ENCODE data around the gene TUBB2A.
"Not testable (repeated sequence)": the region's sequence is repeated elsewhere in the genome, so short reads cannot be mapped to it uniquely, and the experiment has no call there.

Gene TUBB2A

DNA sequence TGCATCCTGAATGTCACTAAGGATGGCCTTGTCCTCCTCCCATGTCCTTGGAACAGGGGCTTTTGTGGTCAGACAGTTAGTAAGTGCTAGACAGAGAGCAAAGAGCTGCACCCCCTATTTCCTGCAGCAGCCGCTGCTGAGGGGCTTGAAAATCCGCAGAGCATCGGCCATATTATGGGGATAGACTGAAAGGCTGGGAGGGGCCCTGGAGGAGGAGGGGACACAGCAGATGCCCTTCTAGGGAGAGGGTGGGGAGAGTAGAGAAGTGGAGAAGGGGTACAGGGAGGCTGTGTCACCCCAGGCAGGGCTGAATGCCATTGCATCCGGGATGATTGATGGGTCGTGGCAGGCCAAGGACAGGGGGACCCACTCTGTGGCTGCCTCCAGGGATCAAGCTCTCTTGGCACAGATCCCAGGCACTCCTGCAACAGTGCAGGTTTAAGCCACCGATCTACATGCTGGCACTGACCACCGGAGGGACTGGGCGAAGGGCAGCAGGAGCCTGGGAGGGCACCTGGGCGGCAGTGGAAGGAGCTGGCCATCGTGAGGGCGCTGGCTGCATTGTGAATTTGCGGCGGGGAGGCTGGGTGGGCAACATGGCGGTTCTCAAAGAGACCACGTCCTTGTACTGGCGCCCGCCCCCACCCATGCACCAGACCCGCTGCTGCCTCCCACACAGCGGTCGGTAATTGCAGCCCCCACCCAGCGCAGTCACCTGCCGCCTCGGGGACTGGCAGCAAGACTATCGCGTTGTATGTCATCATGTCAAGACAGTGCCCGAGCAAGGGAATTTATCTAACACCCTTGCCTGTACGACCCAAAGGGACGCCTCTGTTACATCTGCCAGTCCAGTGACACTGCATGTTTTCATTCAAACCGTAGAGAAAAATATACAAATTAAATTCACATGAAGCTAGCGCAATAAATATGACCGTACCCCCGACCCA is 887 bp downstream of the TUBB2A start:
- in situ Hi-C loops (cut with HindIII; ENCODE audit: low sequenced_read_pairs), result not testable (repeated sequence)

DNA sequence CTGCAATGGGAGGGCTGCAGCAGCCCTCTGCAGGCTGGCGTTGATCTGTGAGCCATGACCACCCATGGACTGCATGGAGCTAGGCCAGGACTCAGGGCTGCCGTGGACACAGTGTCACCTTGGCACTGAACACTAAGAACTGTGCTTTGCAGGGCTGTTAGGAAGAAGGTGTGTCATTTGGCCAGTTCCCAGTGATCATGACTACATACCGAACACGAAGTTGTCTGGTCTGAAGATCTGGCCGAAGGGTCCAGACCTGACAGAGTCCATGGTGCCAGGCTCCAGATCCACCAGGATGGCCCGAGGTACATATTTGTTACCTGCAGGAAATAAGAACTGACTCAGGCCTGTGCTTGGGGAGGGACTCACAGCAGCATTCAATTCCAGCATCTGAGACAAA is 1.9 kb downstream of the TUBB2A start:
- in situ Hi-C loops (cut with HindIII; ENCODE audit: low sequenced_read_pairs), result not testable (repeated sequence)

DNA sequence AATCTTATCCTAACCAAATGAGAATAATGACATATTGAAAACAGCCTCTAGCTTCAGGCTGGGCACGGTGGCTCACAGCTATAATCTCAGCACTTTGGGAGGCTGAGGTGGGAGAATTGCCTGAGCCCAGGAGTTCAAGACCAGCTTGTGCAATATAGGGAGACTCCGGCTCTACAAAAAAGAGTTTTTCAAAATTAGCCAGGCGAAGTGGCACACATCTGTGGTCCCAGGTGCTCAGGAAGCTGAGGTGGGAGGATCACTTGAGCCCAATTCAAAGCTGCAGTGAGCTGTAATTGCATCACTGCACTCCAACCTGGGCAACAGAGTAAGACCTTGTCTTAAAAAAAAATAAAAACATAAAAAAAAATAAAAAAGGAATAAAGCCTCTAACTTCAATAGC is 4.7 kb downstream of the TUBB2A start:
- in situ Hi-C loops (cut with HindIII; ENCODE audit: low sequenced_read_pairs), result no loop called here

DNA sequence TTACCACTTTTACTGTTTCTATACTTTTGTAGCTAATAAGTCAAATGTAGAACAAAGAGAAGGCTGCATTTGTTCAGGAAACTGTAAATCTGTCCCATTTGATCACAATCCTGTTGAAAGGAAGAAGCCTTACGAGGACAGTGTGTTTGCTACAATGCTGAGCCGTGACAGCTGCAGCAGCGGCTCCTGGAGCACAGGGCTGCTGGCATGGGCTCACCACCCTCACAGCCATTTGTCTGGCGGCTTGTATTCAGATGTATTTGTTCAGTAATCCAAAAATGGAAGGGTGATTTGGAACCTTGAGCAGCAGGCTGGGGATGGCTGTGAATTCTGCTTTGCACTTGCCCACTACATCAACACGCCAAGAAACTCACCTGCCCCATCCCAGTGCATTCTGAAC is 5.7 kb downstream of the TUBB2A start:
- in situ Hi-C loops (cut with HindIII; ENCODE audit: low sequenced_read_pairs), result no loop called here

DNA sequence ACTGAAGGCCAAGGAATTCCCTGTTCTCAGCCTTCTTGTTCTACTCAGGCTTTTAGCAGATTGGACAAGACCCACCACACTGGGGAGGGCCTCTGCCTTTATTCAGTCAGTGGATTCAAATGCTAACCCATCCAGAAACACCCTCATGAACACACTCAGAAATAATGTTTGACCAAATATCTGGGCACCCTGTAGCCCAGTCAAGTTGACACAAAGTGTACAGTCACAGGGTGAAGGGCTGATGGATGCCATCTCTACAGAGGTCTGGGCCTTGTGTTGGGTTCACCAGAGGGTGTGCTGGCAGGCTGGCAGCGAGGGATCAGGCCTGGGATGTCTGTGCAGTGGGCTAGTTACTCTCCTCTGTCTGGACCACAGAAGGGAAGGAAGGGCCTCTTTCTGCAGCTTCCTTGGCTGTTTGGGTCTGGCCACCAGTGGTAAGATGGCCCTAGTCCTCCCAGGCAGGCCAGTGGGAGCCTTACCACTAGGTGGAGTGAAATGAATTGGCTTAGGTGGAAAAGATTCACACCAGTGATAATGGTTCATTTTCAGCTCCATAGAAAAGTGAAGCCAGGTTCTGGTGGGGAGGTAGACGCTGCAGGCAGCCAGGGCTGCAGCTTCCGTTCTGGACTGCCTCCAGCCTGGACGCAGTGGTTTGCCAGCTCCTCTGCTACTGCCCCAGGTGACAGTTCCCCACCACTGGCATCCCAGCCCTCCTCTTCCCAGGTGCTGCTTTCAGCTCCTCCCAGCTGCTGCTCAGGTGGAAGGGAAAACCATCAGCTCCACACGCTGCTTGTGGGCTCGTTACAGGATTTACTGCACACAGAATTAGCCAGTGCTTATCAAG is 9.2 kb downstream of the TUBB2A start:
- in situ Hi-C loops (cut with HindIII; ENCODE audit: low sequenced_read_pairs), result no loop called here

DNA sequence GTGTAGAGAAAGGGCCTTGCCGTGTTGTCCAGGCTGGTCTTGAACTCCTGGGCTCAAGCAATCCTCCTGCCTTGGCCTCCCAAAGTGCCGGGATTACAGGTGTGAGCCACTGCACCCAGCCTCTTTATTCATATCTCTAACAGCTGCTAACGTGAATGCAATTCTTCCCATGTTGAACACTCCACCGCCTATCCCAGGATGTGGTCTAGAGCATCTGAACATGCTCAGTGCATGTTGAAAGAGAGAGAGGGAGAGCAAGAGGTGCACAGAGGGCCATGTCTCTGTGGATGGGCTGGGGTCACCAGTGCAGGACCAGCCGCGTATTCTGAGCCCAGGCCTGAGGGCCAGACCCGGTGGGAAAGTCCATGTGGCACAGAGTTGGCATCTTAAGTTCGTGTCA is 12.8 kb downstream of the TUBB2A start:
- in situ Hi-C loops (cut with HindIII; ENCODE audit: low sequenced_read_pairs), result no loop called here

DNA sequence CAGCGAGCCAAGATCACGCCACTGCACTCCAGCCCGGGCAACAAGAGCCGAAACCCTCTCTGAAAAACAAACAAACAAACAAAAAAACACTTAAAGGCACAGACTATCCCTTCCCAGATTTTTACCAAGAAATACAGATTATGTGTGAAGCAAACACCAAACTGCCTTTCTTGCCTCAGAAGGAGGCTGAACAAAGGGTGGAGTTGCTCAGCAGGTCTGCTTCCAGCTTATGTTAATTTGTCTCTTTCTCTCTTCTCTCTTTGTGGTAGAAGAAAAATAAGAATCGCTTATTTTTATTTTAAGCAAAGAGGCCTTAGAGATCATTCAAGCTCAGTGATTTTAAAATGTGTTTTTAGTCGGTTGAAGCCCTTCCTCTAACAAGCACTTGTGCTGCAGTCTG is 14.2 kb downstream of the TUBB2A start:
- in situ Hi-C loops (cut with HindIII; ENCODE audit: low sequenced_read_pairs), result no loop called here

DNA sequence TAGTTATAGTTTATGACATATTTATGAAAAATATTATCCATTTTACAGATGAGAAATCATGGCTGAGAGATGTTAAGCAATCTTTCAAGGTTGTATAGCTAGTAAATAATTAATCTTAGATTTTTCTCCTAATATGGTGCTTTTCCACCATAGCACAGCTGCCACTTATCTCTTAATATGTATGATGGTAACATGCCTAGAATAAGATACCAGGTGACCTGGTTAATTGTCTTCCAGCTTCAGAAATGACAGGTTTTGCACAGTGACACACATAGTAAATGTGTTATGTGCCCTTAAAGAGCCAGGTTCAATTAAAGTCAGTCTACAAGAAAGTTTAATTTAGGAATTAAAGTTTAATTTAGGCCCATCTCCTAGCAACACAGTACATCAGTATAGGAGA is 14.8 kb downstream of the TUBB2A start:
- in situ Hi-C loops (cut with HindIII; ENCODE audit: low sequenced_read_pairs), result no loop called here

DNA sequence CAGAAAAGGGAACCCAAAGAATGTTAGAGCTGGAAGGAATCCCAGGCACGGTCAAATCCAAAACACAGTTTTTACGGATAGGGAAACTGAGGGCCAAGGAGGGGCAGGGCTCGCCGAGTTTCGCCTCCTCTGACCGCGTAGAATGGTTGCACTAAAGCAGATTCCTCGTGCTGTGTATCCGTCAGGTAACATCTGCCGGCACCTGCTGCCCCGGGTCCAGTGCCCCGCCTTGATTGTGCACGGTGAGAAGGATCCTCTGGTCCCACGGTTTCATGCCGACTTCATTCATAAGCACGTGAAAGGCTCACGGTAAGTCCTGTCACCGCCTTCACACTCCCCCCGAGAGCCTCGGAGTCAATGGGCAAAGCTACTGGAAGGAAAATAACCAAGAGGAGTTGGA is 17.1 kb downstream of the TUBB2A start:
- in situ Hi-C loops (cut with HindIII; ENCODE audit: low sequenced_read_pairs), result no loop called here

DNA sequence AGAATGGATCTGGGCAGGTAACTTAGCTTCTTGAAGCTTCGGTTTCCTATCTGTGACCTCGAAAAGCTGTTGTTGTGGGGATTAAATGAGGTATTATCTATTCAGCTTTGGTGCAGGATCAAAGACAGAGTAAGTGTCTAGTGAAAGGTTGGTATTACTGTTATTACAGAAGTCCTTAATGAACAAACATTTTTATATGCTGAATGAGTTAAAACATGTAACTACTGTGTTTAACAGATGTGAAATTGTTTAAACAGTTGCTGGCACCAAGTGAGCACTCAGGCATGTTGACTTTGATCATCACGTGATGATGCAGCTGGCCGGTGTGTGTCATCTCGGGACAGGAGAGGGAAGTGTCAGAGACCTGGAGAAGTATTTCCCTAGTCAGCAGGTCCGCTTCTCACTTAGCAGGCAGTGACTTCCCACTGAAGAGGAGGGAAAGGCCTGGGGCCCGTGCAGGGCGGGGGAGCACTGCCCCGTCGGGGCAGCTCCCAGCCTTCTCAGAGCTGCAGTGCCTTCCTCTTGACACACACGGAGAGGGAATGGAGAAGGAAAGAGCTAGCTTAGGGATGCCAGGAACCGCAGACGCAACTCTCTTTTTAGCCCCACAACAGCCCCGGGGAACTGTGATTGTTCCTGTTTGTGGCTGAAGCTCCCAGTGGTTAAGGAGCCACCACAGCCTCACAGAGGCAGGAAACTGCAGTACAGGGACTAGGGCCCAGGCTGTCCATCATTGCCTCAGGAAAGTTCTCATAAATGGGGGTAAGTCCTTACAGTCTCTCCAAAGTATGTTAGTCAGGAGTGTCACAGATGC is 18.0 kb downstream of the TUBB2A start:
- in situ Hi-C loops (cut with HindIII; ENCODE audit: low sequenced_read_pairs), result no loop called here

DNA sequence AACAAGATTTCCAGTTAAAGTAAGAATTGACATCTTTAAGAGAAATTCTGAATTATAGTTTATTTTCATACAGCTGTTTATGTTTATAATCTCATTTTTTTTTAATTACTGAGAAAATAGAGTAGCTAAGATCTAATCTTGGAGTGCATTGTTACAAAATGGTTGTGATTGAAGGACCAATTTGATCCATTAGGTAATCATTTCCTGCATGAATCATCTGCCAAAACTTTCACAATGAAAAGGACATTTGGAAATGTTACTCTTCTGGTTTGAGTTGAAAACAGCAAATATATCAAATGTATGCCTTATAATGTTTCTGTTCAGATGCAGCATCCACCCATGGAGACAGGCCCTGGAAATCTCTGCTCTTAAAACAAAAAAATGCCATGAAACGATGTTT is 19.0 kb downstream of the TUBB2A start:
- in situ Hi-C loops (cut with HindIII; ENCODE audit: low sequenced_read_pairs), result no loop called here

DNA sequence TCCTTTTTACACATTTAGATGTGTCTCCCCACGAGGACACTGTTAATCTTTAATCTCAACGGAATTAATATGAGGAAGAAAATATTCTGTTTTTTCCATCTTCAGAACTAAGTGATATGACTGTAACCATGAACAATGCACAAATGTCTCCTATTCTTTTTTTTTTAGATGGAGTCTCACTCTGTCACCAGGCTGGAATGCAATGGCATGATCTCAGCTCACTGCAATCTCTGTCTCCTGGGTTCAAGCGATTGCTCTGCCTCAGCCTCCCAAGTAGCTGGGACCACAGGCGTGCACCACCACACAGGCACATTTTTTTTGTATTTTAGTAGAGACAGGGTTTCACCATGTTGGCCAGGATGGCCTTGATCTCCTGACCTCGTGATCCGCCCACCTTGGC is 19.5 kb downstream of the TUBB2A start:
- in situ Hi-C loops (cut with HindIII; ENCODE audit: low sequenced_read_pairs), result not testable (repeated sequence)

DNA sequence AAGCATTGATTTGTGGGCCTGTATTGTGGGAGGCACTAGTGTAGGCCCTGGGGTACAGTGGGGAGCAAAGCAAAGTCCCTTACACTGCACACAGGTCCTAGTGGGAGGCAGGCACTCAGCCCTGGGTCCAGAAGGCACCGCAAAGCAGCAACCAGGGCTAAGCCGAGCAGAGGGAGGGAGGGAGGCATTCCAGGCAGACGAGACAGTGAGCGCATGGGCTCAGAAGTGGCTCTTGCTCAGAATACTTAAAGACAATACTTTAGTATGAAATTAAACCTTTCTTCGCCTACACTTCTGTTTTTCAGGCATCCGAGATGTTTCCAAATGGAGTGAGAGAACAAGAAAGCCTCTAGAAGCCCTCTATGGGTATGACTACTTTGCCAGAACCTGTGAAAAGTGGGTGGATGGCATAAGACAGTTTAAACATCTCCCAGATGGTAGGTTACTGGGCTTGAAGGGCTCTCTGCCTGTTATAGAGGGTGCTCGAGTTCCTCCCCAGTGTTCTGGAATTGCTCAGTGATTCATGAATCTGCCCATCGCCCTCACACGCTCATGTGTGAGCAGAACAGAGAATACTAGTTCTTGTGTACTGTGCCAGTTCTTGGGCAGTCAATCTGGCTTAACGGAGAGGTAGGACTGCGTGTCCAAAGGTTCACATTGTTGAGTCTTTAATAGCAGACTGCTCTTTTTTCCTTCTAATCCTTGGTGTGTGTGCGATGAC is 20.1 kb downstream of the TUBB2A start:
- in situ Hi-C loops (cut with HindIII; ENCODE audit: low sequenced_read_pairs), result no loop called here

DNA sequence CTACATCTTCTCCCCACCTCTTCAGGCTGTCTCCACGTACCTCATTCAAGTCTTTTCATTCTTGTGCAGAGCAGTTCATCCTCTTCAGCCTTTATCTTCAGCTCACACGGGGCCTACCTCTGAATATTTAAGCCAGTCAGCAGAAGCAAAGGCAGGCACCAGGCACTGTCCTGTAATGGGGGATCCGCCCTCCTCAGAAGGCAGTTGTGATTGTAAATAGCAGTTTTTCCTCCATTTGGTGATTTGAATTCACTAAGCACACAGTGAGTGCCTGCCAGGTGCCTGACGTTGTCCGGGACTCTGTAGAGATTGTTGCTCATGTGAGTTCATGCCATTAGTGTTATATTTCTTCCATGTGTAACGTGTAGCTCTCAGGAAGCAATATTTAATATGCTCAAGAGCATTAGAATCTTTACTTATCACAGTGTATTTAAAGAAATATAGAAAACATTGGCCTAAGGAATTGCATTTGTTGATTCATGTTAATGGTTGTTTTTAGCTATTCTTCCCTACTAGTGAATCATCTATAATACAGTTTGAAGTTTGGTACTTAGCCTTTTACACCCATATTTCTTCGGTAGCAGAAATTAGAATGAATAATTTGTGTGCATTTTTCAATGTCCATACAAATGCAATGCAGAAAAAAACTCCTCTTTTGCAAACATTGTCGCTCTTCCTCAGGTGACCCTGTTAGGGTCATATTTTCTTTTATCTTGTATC is 20.9 kb downstream of the TUBB2A start:
- in situ Hi-C loops (cut with HindIII; ENCODE audit: low sequenced_read_pairs), result no loop called here

DNA sequence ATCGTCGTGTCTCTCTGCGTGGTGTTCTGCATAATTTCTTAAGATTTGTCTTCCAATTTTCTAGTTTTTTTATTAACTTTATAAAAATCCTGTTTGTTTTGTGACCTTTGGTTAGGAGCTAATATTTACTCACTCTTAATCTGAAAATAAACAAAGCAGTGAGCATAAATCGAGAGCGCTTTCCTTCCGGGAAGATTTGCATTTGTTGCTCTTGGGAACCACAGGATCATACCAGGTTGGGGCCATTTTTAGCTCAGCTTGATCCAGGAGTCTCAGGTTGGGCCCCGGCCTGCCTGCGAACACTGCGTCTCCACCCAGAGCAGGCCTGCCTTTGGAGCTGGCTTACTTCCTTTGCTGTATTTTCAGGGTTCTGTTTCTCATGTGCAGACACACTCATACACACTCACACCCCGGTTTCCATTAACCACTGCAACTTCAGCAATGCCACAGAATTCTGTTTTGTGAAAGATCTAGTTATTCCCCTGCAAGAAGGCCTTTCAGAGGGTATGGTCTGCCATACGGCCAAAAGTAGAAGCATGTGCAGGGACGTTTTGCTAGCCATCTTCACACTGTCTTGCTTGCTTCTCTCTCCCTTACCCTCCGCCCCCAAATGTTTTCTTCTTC is 21.6 kb downstream of the TUBB2A start:
- in situ Hi-C loops (cut with HindIII; ENCODE audit: low sequenced_read_pairs), result no loop called here

DNA sequence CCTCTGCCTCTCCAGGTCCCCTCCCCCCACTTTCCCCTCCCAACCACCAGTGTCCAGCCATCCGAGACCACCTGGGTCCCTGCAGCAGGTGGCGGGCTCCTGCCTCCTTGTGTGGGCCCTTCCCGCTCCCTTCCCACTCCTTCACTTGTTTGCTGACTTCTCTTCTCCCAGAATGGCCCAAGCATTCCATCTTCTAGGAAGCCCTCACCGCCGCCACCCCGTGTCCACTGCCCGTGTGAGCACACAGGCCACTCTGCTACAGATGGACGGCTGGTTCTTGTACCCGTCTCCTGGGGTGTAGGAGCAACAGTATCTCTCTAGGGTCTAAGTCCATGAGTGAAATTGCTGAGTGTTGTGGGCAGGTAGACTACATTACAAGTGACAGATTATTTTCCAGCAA is 23.8 kb downstream of the TUBB2A start:
- in situ Hi-C loops (cut with HindIII; ENCODE audit: low sequenced_read_pairs), result no loop called here

DNA sequence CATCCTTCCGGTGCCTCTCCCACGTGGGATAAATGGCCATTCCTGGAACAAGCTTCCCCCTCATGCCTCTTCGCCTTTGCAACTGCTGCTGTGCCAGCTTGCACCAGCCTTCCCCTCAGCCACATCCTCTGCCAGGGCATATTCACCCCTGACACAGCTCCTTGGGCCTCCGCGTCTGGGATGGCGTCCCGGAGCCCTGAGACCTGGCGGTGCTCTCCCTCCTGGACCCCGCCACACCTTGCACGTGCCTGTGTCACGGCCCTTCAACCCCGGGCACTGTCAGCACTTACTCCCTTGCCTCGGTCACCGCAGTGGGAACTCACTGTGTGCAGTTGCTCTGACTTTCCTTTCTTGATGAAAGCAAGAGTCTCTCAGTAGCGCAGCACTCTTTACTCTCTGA is 25.6 kb downstream of the TUBB2A start:
- in situ Hi-C loops (cut with HindIII; ENCODE audit: low sequenced_read_pairs), result no loop called here

DNA sequence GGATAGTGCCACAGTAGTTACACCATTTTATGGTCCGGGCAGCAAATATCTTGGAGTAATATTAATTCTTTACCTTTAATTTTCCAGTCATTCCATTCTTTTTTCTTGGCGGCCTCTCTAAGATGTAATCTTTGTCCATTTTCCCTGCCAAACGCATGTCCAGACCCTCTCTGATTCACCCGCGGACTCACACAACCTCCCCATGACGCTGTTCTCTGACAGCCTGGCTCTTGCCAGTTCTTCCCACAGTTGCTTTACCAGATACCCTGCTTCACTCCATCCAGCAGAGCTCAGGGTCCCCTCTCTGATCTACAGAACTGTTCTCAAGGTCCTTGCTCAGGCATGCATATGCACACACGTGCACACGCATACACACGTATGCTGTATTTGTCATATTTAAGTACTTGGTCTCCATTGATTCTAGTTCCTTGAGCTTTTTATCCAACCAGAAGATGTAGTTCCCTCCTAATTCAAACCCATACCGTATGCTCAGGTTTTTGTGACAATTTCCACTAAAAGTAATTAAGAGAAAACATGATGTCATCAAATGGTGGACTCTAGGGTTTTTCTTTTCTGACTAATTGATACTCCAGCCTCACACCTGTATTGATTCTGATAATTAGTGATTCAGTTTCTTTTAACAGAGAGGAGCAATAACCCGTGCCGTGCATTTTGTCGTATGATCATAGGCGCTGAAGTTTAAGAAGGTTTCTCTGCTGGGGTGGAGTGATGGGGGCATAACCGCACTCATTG is 28.8 kb downstream of the TUBB2A start:
- in situ Hi-C loops (cut with HindIII; ENCODE audit: low sequenced_read_pairs), result no loop called here

DNA sequence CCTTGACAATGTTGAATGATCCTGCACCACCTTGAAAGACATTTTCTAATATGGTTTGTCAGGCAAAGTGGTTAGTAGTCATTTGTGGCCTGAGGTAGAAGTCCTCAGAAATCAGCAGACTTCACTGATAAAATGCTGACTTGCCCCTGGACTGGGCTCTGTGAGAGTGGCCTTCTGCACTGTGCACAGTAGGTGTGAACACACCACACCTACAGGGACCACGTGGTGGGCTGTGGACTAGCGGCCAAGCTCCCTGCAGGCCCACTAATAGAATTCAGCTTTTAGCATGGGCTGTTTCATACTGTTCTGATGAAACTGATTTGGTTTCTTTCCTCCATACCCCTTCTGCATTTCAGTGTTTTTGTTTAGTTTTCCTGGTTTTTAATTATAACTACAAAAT is 31.5 kb downstream of the TUBB2A start:
- in situ Hi-C loops (cut with HindIII; ENCODE audit: low sequenced_read_pairs), result no loop called here
